ENCODE data around the gene NINJ2. TPM values are rescaled to one million over a fixed set of nuclear protein-coding genes. Genes with fewer than 3 reads are reported as not detected.

Gene NINJ2
- total RNA-seq, 4 donors from 2014 or later = 3.8 to 8.3 (median 5.2) TPM; not detected in 1

DNA sequence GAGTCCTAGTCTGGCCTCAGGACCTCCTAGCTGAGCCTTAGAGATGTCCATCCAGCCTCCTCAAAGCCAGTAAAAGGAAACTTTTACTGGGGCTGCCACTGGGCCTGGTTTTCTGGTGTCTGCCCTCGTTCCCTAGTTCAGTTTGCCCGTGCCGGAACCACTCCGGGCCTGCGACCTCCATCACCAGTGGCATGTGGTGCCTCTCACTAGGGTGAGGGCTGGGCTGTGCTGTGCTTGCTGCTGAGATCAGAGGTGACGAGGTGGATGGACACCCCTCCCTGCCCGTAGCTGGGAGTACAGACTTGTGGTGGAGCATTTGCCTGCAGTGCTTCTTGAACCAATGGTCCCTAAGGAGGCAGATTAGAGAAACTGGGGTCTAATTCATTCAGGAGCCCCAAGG is 127.8 kb downstream of the NINJ2 start:
- Histone ChIP-seq H3K9me3 (no peaks in the 10 kb centered on the region), H3K27ac (no peak overlapping the region), H3K36me3 (no peaks in the 10 kb centered on the region), H3K27me3 (no peaks in the 10 kb centered on the region), H3K4me3 (no peak overlapping the region), H3K4me1 (peaks cover 0 to 22% (median 3%) of the 10 kb centered on the region in 4 donors)
- TF ChIP-seq POLR2A (IDR thresholded peaks at IDR 0.05) = no peak
- TF ChIP-seq, protein P1, sequence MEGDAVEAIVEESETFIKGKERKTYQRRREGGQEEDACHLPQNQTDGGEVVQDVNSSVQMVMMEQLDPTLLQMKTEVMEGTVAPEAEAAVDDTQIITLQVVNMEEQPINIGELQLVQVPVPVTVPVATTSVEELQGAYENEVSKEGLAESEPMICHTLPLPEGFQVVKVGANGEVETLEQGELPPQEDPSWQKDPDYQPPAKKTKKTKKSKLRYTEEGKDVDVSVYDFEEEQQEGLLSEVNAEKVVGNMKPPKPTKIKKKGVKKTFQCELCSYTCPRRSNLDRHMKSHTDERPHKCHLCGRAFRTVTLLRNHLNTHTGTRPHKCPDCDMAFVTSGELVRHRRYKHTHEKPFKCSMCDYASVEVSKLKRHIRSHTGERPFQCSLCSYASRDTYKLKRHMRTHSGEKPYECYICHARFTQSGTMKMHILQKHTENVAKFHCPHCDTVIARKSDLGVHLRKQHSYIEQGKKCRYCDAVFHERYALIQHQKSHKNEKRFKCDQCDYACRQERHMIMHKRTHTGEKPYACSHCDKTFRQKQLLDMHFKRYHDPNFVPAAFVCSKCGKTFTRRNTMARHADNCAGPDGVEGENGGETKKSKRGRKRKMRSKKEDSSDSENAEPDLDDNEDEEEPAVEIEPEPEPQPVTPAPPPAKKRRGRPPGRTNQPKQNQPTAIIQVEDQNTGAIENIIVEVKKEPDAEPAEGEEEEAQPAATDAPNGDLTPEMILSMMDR (IDR thresholded peaks at IDR 0.05) = no peak
- no peak for DNase-seq

DNA sequence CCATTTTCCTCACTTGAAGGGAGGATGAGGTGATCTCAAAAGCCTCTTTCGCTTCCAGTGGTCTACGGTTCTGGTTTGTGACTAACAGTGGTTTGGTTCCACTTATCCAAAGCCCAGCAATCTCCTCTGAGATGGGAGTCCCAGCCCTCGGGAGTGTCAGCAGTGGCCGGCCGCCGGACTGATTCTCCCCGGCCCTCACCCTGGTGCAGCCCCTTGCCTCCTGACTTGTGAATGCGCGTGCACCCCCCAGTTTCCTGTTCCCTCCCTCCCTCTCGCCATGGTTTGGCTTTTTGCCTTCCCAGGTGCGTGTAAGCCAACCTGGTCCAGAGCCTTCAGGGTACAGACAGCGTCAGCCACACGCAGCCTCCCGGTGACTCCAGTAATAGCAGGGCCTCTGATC is 129.0 kb downstream of the NINJ2 start:
- no peak overlapping the region for H3K4me3 ChIP-seq

DNA sequence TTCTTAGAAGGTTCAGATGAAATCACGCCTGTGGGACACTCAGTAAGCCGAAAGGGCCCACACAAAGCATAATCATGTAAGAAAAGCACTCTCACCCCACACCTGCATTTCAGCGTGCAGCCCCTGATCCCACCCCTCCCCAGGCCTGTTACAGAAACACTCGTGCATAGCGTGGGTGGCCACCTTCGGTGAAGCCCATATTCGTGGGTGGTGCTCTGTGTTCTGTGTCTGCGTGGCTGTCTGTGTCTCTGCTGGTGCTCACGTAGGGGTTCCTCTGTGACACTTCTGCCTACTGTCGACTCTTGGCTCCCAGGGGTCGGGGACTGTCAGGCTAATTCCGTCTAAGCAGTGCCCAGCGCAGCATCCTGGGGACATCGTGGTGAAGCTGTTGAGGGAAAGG is 129.5 kb downstream of the NINJ2 start:
- no peak for DNase-seq
- Histone ChIP-seq H3K4me1 (peaks cover 0 to 7% (median 3%) of the 10 kb centered on the region in 4 donors), H3K36me3 (no peaks in the 10 kb centered on the region), H3K4me3 (no peak overlapping the region), H3K27me3 (no peaks in the 10 kb centered on the region), H3K9me3 (no peaks in the 10 kb centered on the region), H3K27ac (no peak overlapping the region)
- TF ChIP-seq, protein P1 (IDR thresholded peaks at IDR 0.05) = no peak
- no peak for TF ChIP-seq POLR2A (IDR thresholded peaks at IDR 0.05)

More for the DNA sequence above, 129.0 kb downstream of the NINJ2 start:
- peaks cover 0 to 12% (median 3%) of the 10 kb centered on the region in 4 donors for H3K4me1 ChIP-seq
- no peak overlapping the region for H3K27ac ChIP-seq
- no peak for TF ChIP-seq POLR2A (IDR thresholded peaks at IDR 0.05)
- TF ChIP-seq, protein P1 (IDR thresholded peaks at IDR 0.05) = no peak
- H3K9me3 ChIP-seq = no peaks in the 10 kb centered on the region
- H3K36me3 ChIP-seq = no peaks in the 10 kb centered on the region
- no peak for DNase-seq
- H3K27me3 ChIP-seq = no peaks in the 10 kb centered on the region

DNA sequence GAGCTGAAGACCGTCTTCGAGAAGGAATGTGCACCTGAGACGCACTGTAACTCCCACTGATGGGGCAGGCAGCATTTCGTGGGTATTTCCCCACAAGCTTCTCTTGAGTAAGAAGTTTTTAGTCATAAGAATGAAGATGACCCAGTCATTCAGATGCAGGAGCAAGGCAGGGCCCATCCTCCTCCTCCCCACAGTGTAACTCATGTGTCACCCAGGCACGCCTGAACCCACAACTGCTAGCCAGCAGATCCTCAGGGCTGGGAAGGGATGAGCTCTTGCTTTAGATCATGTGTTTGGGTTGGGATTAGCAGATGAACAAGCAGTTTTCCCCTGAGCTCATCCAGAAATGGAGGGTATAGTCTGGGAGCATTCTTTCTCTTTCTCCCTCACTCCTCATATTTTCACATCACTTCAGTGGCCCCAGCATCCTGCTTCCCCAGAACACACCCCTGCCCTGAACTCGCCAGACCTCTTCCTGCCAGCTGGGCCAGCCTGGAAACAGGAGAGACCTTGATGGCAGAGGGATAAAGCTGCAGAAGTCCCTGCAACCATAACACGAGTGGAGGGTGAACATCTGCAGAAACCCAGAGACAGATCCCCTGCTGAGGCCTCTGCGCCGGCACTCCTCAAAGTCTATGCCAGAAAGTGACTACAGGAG is 130.2 kb downstream of the NINJ2 start:
- Histone ChIP-seq H3K4me1 (peaks cover 0 to under 1% (median under 1%) of the 10 kb centered on the region in 4 donors), H3K27me3 (no peaks in the 10 kb centered on the region), H3K9me3 (no peaks in the 10 kb centered on the region), H3K36me3 (no peaks in the 10 kb centered on the region), H3K27ac (no peak overlapping the region), H3K4me3 (no peak overlapping the region)
- DNase-seq = no peak
- TF ChIP-seq POLR2A (IDR thresholded peaks at IDR 0.05) = no peak
- TF ChIP-seq, protein P1 (IDR thresholded peaks at IDR 0.05) = no peak

DNA sequence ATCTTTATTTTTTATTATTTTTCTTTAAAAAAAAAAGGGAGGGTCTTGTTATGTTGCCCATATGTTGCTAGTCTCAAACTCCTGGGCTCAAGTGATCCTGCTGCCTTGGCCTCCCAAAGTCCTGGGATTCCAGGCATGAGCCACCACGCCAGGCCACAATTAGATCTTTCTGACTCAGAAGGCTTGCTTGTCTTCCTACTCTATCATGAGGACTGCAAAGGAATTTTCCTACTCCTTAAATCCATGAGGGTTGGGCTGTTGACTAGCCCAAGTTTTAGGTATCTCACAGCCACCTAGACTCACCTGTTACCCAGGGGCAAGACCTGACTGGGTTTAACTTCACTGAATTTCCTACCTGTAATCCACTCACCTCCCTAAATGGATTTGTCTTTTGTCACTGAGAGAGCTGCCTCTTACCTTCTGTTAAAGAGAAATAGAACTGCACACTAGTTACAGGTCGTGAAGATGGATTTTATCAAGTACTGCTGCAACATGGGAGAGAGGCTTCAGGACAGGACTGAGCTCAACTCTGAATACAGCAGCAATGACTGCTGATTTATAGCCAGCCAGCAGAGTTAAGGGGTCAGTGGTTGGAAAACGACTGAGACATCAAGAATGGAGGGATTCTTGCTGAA is 131.2 kb downstream of the NINJ2 start:
- Histone ChIP-seq H3K36me3 (no peaks in the 10 kb centered on the region), H3K9me3 (no peaks in the 10 kb centered on the region), H3K27me3 (no peaks in the 10 kb centered on the region), H3K4me1 (no peaks in the 10 kb centered on the region), H3K27ac (no peak overlapping the region), H3K4me3 (no peak overlapping the region)
- no peak for DNase-seq
- TF ChIP-seq, protein P1 (IDR thresholded peaks at IDR 0.05) = no peak
- no peak for TF ChIP-seq POLR2A (IDR thresholded peaks at IDR 0.05)
